Stimulated activated naive CD8-positive, alpha-beta T cell treated with anti-CD3 and anti-CD28 coated beads, Interleukin-15, amount 100 ng/mL, for 72 hours (primary cell): ENCODE data around the gene STT3B.
"Not testable (repeated sequence)": the region's sequence is repeated elsewhere in the genome, so short reads cannot be mapped to it uniquely, and the experiment has no call there.

Source experiments
- ATAC-seq: fragments of 150-1000 bp; cut with Tn5 transposase; 2 replicates; pipeline ENCODE4 v1.10.0; 2021; ENCODE audit warnings: mild to moderate bottlenecking, moderate library complexity
- DNase-seq, 2 donors: peaks; one replicate each; pipeline ENCODE4 v3.0.0; 2021 to 2022
- H3K27ac Mint-ChIP-seq, 2 donors: one replicate each; pipeline ENCODE4 v1.8.0; 2022; ENCODE audit warnings: mild to moderate bottlenecking in 2 of 2, mixed read lengths in 2 of 2, moderate library complexity in 2 of 2
- H3K27me3 Mint-ChIP-seq: one replicate; pipeline ENCODE4 v1.8.0; 2022; ENCODE audit warnings: mixed read lengths
- H3K4me1 Mint-ChIP-seq: one replicate; pipeline ENCODE4 v1.8.0; 2022; ENCODE audit warnings: mild to moderate bottlenecking, mixed read lengths
- H3K4me3 Mint-ChIP-seq, 2 donors: one replicate each; pipeline ENCODE4 v1.8.0; 2022; ENCODE audit warnings: mild to moderate bottlenecking in 2 of 2, mixed read lengths in 2 of 2, moderate library complexity in 1 of 2
- H3K9me3 Mint-ChIP-seq, 2 donors: one replicate each; pipeline ENCODE4 v1.8.0; 2022; ENCODE audit warnings: mixed read lengths in 2 of 2

Gene STT3B

DNA sequence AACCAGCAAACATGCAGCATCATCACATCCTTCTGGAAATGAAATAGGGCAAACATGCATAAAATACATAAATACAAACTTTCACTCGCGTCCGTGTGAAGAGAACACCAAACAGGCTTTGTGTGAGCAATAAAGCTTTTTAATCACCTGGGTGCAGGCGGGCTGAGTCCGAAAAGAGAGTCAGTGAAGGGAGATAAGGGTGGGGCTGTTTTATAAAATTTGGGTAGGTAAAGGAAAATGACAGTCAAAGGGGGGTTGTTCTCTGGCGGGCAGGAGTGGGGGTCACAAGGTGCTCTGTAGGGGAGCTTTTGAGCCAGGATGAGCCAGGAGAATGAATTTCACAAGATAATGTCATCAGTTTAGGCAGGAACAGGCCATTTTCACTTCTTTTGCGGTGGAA lies 26.2 kb upstream of the STT3B start:
- not testable (repeated sequence) for H3K27ac Mint-ChIP-seq, DNase-seq, ATAC-seq, H3K9me3 Mint-ChIP-seq, H3K27me3 Mint-ChIP-seq, H3K4me3 Mint-ChIP-seq
- peaks cover 46% of the 10 kb centered on the region for H3K4me1 Mint-ChIP-seq

DNA sequence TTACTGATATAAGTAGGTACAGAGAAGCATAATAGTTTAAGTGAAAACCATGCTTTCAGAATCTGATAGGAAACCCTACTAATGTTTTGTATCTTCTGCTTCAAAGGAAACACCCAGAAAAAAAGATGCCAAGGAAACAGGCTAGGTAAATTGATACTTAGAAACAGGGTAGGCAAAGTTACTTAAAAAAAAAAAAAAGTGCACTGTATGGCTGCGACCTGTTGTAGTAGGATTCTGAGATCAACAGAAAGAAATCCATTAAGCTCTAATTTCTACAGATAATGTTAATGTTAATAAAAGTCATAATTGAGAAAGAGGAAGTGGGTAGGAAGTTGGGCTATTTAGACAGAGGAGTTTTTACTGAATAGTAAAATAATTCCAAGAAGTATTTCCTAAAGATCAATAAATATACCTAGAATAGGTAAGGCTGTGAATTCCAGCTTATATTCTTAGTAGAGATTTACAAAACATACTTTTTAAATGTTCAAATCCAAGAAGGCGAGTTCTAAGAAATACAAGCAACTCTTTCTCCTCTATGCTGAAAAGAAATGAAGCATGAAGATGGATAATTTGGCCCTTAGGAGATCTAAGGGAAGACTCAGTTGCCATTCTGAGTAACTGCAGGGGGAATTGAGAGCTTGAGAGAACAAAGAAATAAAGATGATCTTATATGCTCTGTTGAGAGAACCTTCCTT lies 24.1 kb upstream of the STT3B start:
- DNase-seq (no peak), ATAC-seq (no peak)
- Mint-ChIP-seq H3K27ac (peak overlapping the region; percentile 66 to 72), H3K4me3 (peak overlapping the region; percentile 47 to 56), H3K4me1 (peaks cover 46% of the 10 kb centered on the region), H3K27me3 (no peaks in the 10 kb centered on the region), H3K9me3 (peaks cover 9 to 10% of the 10 kb centered on the region in 2 donors)

DNA sequence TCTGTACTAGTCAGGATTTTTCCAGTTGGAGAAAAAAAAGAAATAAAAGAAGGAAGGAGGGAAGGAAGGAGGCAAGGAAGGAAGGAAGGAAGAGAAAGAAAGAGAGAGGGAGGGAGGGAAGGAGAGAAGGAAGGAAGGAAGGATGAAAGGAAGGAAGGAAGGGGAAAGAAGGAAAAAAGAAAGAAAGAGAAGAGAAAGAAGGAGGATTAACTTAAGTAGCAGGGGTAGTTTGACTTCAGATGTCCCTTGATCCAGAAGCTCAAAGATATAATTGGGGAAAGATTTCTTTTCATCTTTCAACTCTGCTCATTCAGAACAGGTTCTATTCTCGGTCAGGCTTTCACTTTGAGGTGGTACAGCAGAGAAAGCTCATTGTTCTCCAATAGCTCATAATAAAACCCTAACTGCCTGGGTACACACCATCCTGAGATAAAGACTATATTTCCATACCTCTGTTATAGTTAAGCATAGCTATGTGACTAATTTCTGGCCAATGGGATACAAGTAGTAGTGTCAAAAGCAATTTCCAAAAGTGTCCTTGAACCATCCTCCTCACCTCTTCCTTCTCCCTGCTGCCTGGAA lies 23.5 kb upstream of the STT3B start:
- Mint-ChIP-seq H3K4me3 (peak overlapping the region; percentile 38 to 47), H3K27me3 (no peaks in the 10 kb centered on the region), H3K4me1 (peaks cover 46% of the 10 kb centered on the region), H3K9me3 (peaks cover 9 to 10% of the 10 kb centered on the region in 2 donors), H3K27ac (peak overlapping the region; percentile 66 to 70)
- DNase-seq (no peak), ATAC-seq (peak; percentile 48)

DNA sequence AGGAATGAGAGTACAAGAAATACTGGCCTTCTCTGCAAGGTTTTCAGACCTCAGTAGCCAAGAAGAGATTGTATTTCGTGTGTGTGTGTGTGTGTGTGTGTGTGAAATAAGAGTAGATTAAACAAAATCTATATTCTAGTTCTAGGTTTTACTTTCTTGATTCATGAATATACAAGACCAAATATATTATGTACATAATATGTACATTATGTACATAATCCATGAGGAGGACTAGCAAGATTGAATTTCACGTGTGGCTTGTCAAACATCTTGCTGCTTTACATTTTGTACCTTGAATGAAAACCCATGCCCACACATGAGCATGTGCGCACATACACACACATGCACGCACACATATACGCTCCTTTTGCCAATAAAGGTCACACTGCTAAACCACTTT lies 18.2 kb upstream of the STT3B start:
- H3K27me3 Mint-ChIP-seq = no peaks in the 10 kb centered on the region
- H3K4me1 Mint-ChIP-seq = peaks cover 3% of the 10 kb centered on the region
- H3K4me3 Mint-ChIP-seq = no peak overlapping the region
- H3K27ac Mint-ChIP-seq = no peak overlapping the region
- DNase-seq (no peak), ATAC-seq (no peak)
- peaks cover 10 to 12% of the 10 kb centered on the region in 2 donors for H3K9me3 Mint-ChIP-seq

DNA sequence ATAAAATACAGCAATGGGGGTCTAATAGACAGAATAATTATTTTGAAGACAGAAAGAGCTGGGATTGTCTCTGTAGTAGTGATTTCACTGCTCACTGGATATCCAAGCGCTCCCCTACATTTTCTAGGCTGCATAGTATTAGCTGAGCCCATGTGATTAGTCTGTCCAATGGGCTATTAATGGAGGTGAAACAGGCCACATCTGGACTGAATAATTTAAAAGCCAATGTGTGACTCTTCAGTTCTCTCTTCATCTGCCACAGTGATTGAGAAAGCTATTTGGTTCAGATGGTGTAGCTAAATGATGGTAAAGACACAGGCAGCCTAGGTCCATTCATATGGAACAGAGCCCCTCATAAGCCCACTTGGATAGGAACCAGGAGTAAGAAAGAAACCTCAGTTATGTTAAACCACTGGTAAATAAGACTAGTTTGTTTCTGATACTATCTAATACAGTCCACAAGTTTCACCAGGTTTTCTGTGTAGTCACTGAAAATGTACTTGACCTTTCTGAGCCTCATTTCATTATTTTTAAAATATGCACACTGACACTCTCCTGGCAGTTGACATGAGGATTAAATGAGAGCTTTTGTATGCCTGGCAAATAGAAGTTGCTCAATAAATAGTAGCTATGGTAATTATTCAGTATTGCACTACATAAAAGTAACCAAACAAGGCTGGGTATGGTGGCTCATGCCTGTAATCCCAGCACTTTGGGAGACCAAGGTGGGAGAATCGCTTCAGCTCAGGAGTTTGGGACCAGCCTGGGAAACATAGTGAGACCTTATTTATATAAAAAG lies 17.0 kb upstream of the STT3B start:
- Mint-ChIP-seq H3K27me3 (no peaks in the 10 kb centered on the region), H3K9me3 (peaks cover 7 to 10% of the 10 kb centered on the region in 2 donors)
- ATAC-seq = no peak

DNA sequence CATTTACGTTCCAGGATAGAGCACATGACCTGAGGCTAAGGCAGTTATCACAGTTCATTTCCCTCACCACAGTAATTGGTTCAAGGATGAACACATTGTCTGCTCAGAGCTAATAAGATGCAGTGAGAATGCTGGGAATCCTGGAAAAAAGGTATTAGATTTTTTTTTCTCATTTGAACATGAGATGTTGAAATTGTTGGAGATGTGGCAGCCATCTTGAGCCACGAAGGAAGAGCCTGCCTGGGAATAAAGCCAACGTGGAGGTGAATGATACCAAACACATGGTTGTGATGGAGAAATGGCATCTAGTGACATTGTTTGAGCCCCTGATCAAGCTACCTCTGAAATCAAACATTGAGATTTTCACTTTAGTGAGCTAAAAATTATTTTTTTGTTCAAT lies 16.0 kb upstream of the STT3B start:
- Mint-ChIP-seq H3K4me3 (no peak overlapping the region), H3K27me3 (no peaks in the 10 kb centered on the region), H3K4me1 (peaks cover 4% of the 10 kb centered on the region), H3K9me3 (peaks cover 2 to 3% of the 10 kb centered on the region in 2 donors), H3K27ac (no peak overlapping the region)
- no peak for DNase-seq
- ATAC-seq = no peak

More for the DNA sequence above, 17.0 kb upstream of the STT3B start:
- no peak overlapping the region for H3K27ac Mint-ChIP-seq
- no peak for DNase-seq
- no peak overlapping the region for H3K4me3 Mint-ChIP-seq
- H3K4me1 Mint-ChIP-seq = no peaks in the 10 kb centered on the region

DNA sequence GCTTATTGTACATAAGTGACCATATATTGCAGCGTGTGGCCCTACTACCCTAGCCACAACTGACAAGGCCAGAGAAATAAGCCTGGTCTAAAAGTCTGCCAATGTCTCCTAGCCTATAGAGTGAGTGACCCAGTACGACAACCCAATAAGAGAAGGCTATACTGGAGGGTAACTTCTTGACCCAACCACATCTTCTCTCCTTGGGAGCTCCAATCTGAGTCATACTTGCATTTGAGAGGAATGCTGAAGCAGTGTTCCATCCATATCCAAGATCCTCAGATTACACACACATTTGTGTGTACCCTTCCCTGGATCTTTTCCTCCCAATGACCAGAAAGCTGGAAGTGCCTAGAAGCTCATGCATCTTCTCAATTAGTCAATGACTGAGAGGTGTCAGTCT lies 11.3 kb upstream of the STT3B start:
- peaks cover 22% of the 10 kb centered on the region for H3K4me1 Mint-ChIP-seq
- H3K9me3 Mint-ChIP-seq = peaks cover 0 to 3% of the 10 kb centered on the region in 2 donors
- H3K27me3 Mint-ChIP-seq = no peaks in the 10 kb centered on the region
- H3K4me3 Mint-ChIP-seq = no peak overlapping the region
- no peak for DNase-seq
- no peak for ATAC-seq
- peak overlapping the region in 1 of 2 donors; percentile 70 for H3K27ac Mint-ChIP-seq

DNA sequence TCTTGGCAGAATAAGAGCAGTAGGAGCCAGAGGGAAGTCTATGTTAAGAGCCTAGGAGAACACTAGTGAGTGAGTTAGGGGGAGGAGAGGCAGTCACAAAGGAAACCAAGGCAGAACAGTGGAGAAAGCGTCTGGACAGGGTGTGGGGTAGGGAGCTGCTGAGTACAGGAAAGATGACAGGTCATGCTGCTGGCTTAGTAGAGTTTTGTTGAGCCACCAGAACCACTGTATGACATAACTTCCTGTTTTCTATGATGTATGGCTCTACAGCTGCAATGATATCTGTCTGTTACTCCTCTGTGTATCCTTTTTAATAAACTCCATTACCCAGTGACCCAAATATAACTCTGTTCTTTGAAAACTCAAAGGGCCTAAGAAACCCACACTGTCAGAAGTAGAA lies 10.6 kb upstream of the STT3B start:
- no peaks in the 10 kb centered on the region for H3K27me3 Mint-ChIP-seq
- ATAC-seq (peak; percentile 98), DNase-seq (no peak)
- peak overlapping the region in 1 of 2 donors; percentile 57 for H3K4me3 Mint-ChIP-seq
- H3K4me1 Mint-ChIP-seq = peaks cover 22% of the 10 kb centered on the region
- H3K27ac Mint-ChIP-seq = peak overlapping the region in 1 of 2 donors; percentile 70
- peaks cover 0 to 3% of the 10 kb centered on the region in 2 donors for H3K9me3 Mint-ChIP-seq

DNA sequence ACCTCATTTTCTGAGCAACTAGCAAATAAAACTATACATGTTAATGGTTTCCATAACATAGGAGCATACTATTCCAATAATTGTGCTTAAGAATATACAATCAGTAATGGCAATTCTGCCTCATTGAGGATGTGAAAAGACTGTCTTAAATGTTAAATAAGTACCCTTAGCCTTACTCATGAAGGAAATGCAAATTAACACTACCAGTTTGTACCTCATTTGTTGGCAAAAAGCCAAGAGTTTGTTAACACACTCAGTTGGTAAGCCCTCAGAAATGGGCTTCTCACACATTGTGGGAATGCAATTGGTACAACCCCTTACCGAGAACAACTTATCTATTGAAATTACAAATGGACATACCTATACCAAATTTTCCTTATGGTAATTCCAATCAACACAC lies 9.2 kb upstream of the STT3B start:
- Mint-ChIP-seq H3K4me1 (peaks cover 22% of the 10 kb centered on the region), H3K9me3 (peaks cover 0 to 3% of the 10 kb centered on the region in 2 donors), H3K4me3 (no peak overlapping the region), H3K27me3 (no peaks in the 10 kb centered on the region), H3K27ac (no peak overlapping the region)
- ATAC-seq (no peak), DNase-seq (no peak)

DNA sequence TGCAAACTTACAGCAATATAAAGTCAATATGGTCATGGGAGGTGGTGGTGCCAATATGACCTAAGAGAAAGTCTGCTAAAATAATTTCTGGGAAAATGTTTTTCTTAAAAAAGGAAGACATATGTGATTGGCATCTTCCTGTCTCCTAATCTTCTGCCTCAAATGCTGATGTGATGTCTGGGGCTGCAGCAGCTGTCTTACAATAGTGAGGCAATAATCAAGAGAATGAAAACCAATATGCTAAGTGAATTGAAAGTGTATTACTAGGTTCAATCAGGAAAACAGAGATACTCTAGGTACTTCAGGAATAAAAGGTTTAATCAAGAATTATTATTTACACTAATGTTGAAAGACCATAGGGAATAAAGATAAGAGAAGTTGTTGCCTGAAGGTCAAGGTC lies 7.2 kb upstream of the STT3B start:
- peaks cover 22% of the 10 kb centered on the region for H3K4me1 Mint-ChIP-seq
- no peaks in the 10 kb centered on the region for H3K27me3 Mint-ChIP-seq
- no peaks in the 10 kb centered on the region for H3K9me3 Mint-ChIP-seq

DNA sequence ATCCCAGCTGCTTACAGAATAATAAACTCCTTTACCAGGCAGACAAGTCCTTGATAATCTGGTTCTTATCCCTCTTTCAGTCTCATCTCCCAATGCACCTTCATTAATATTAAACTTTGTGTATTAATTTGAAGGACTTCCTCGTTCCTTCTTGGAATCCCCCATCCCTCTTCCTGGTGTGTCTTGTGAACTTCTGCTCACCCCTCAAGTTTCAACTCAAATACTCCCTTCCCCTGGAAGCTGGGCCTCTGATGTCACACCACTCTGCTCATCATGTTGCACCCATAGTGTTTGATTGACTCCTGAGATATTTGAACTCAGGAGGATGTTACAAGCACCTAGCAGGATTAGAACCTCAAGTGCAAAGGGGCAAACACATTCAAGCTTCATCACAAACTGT lies 3.3 kb upstream of the STT3B start:
- DNase-seq = no peak
- no peak for ATAC-seq
- Mint-ChIP-seq H3K27me3 (no peaks in the 10 kb centered on the region), H3K4me1 (no peaks in the 10 kb centered on the region), H3K9me3 (no peaks in the 10 kb centered on the region), H3K27ac (no peak overlapping the region), H3K4me3 (no peak overlapping the region)

More for the DNA sequence above, 7.2 kb upstream of the STT3B start:
- DNase-seq = no peak
- no peak for ATAC-seq
- no peak overlapping the region for H3K4me3 Mint-ChIP-seq
- H3K27ac Mint-ChIP-seq = no peak overlapping the region

DNA sequence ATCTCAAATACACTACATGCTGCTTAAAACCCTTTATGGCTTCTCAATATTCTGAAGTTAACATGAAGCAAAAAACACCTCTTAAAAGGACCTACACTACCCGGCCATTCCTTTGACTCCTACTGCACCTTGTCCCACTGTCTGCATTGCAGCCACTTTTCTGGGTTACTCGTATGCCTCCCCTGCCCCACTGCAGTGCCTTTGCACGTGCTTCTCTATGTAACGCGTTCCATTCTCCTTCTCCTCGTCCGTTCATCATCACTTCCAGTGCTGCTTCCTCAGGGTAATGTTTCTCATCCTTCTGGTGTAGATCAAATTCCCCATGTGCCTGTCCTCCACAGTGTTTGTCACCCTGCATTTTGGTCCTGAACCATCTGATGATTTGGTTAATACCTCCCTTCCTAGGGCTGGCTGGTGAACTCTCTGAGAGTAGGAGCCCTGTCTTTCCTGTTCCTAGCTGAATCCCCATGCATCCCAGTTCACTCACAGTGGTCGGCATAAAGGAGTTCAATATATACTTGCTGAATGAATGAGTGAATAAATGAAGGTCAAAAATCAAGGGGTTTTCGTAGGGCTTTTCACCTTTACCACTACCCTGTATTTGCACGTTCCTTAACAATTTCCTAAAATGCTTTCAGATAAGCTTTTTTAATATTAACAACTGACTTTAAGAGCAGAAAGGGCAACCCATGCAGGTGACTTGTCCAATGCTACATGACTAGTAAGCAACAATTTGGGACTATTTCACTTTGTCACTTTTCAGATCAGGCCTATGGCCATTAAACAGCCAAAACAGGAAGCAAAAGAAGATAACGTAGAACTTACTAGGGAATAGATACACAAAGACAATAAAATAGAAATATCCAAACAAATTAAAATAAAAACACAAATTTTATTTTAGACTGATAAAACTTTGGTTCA lies 2.4 kb upstream of the STT3B start:
- Mint-ChIP-seq H3K4me1 (no peaks in the 10 kb centered on the region), H3K27ac (no peak overlapping the region)
- ATAC-seq = no peak

DNA sequence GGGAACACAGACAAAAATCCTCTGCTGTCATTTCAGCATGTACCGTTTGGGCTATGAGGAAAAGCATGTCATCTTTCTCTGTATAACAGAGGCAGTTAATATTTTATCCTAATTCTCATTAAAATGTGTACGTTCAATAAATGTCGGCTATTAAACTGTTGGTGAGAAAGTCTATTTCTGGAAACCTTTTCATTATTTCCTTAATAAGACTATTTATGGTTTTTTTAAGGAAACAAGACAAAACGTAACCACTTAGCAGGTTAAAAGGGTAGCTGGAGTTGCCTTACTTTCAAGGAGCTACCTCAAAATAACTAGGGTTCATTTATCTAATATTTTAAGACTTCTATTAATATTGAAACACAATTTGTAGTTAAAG lies 1.8 kb upstream of the STT3B start:
- peak overlapping the region in 1 of 2 donors; percentile 99 for H3K27ac Mint-ChIP-seq
- no peak for DNase-seq

More for the DNA sequence above, 2.4 kb upstream of the STT3B start:
- no peak overlapping the region for H3K4me3 Mint-ChIP-seq
- DNase-seq = no peak
- H3K27me3 Mint-ChIP-seq = no peaks in the 10 kb centered on the region
- H3K9me3 Mint-ChIP-seq = no peaks in the 10 kb centered on the region

DNA sequence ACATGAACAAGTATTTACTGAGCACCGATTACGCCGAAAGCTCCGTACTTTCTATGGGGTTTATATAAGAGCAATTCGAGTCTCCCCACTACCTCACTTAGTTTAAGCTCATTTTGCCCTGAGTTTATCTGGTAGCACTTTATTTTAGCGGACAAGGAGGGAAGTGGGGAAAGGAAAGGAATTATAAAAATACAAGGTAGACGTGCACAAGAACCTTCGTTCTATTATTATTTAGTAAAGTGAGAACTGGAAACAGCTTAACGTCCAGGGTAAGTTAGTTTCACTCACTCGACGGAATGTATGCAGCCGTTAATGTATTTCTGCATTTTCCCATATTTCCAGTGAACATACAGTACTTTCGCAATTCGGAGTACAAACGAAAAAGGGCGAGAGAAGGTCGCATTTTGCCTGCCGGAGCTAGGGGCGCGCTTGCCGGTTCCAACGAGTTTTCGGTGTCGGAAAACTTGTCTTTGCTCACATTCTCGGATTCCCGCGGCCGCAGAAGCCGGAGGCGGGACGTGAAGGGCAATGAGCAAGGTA lies 1.2 kb upstream of the STT3B start:
- Mint-ChIP-seq H3K4me1 (peaks cover 6% of the 10 kb centered on the region), H3K4me3 (peak overlapping the region; percentile 95), H3K9me3 (no peaks in the 10 kb centered on the region), H3K27ac (peak overlapping the region; percentile 99), H3K27me3 (no peaks in the 10 kb centered on the region)
- DNase-seq = no peak
- ATAC-seq = no peak

More for the DNA sequence above, 1.8 kb upstream of the STT3B start:
- H3K4me1 Mint-ChIP-seq = peaks cover under 1% of the 10 kb centered on the region
- ATAC-seq = no peak
- no peaks in the 10 kb centered on the region for H3K9me3 Mint-ChIP-seq
- no peaks in the 10 kb centered on the region for H3K27me3 Mint-ChIP-seq
- peak overlapping the region; percentile 95 for H3K4me3 Mint-ChIP-seq
